ENCODE data around the gene TMEM156.

The TMEM156 gene

DNA sequence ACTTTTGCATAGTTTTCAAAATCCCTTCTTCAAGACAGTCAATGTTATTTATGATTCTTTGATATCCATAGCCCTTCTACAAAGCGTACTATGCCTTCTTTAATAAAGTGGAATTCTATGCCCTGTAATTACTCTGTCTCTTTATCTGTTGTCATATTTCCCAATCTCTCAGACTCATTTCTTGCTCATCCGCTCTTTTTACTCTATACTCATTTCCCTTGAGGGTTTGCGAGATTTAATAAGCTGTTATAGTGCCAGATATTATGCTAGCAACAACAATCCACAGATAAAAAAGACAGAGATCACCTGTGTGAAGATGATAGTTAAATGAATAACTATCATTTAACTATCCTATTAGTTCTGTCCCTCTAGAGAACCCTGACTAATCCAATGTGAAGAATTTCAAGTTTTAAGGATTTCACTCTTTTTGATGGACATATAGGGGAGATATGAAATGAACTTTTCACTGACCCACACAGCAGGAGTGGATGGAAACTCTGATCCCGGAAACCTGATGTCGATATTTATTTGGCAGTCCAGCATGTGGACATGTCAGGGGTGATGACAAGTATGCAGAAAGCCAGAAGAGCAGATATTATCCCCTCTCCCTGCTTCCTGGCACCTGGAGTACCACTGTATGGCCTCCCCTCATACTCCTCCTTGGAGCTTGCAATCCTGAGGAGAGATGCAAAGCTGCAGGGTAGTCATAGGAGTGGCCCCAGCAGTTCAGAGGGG lies 49.7 kb downstream of the TMEM156 start:
- Histone ChIP-seq H2BK5ac (ENCODE audit: low read depth, low read length, poor library complexity, severe bottlenecking) (no peak overlapping the region), H4K91ac (ENCODE audit: low read length) (no peak overlapping the region), H3K36me3 (ENCODE audit: control insufficient read depth in 1 of 2, insufficient read depth in 2 of 2, low read depth in 1 of 2, low read length in 2 of 2) (no peaks in the 10 kb centered on the region), H2BK12ac (ENCODE audit: low read length in 2 of 2) (peak overlapping the region in 1 of 2 experiments; percentile 79), H3K4me1 (ENCODE audit: control insufficient read depth, insufficient read depth, low read depth, low read length) (peaks cover 1% of the 10 kb centered on the region), H3K9me3 (ENCODE audit: control insufficient read depth, low read length) (no peaks in the 10 kb centered on the region), H2BK15ac (ENCODE audit: low read depth, poor library complexity, severe bottlenecking) (no peak overlapping the region), H3K9ac (ENCODE audit: low read length) (no peak overlapping the region), H4K8ac (ENCODE audit: low read length) (no peak overlapping the region), H3K18ac (ENCODE audit: low read depth in 1 of 2, low read length in 2 of 2) (no peak overlapping the region), H2AK5ac (ENCODE audit: low read length, severe bottlenecking) (no peak overlapping the region), H3K27me3 (ENCODE audit: control insufficient read depth in 1 of 2, insufficient read depth in 1 of 2, low read length in 2 of 2) (no peaks in the 10 kb centered on the region), H3K4ac (ENCODE audit: low read depth in 1 of 2, low read length in 2 of 2) (no peak overlapping the region), H2BK120ac (ENCODE audit: low read depth, low read length) (no peak overlapping the region), H2AFZ (ENCODE audit: low read depth, low read length) (no peak overlapping the region), H3K27ac (ENCODE audit: low read length, poor library complexity, severe bottlenecking) (no peak overlapping the region), H3K23ac (ENCODE audit: low read length in 2 of 2) (no peak overlapping the region), H3K79me1 (replicated peaks; ENCODE audit: low read length, poor library complexity, severe bottlenecking) (no peaks in the 10 kb centered on the region), H3K4me2 (ENCODE audit: low read length, poor library complexity, severe bottlenecking) (no peak overlapping the region), H3K14ac (ENCODE audit: low read length in 2 of 2) (no peak overlapping the region), H3K4me3 (ENCODE audit: insufficient read depth in 1 of 2, low read depth in 1 of 2, low read length in 2 of 2) (peak overlapping the region in 1 of 2 experiments; percentile 26)
- DNase-seq: no peak
- WGBS: 92% methylated on average over 3 of the region's 5 CpGs

DNA sequence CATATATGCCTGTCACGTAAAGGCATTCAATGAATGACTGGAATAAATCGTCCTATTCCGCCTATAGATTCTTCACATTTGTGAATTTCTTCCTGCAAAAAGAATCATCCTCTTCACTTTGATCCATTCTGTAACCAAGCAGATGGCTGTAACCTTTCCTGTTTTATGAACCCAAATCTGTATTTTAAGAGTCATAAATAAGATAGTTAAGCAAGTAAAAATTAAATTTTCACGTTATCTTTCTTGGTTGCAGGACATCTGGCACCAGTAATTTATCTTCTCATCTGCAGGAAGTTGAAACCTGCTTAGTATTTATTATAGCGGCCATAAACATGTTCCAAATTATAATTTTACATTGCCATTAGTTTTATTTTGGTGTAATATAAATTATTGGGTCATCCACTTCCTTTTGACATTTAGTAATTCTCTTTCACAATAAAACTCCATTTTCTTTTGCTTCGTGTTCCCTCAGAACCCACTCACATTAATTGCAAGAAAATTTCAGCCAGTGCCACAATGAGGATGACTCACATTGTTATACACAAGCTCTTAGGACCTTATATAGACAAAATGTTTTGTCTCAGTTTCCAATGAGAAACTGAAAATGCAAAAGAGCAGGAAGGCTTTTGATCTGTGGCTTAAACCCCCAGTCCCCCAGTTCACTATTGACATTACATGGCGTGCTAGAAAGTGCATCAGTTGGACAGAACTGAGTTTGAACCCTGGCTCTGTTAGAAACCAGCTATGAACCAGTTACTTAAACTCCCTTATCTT lies 51.1 kb downstream of the TMEM156 start:
- Histone ChIP-seq H4K8ac (ENCODE audit: low read length) (no peak overlapping the region), H3K4me1 (ENCODE audit: control insufficient read depth, insufficient read depth, low read depth, low read length) (peaks cover 1% of the 10 kb centered on the region), H2AK5ac (ENCODE audit: low read length, severe bottlenecking) (no peak overlapping the region), H2BK5ac (ENCODE audit: low read depth, low read length, poor library complexity, severe bottlenecking) (no peak overlapping the region), H4K91ac (ENCODE audit: low read length) (no peak overlapping the region), H3K4ac (ENCODE audit: low read depth in 1 of 2, low read length in 2 of 2) (no peak overlapping the region), H3K14ac (ENCODE audit: low read length in 2 of 2) (no peak overlapping the region), H3K27ac (ENCODE audit: low read length, poor library complexity, severe bottlenecking) (no peak overlapping the region), H3K36me3 (ENCODE audit: control insufficient read depth in 1 of 2, insufficient read depth in 2 of 2, low read depth in 1 of 2, low read length in 2 of 2) (no peaks in the 10 kb centered on the region), H3K9me3 (ENCODE audit: control insufficient read depth, low read length) (no peaks in the 10 kb centered on the region), H2BK12ac (ENCODE audit: low read length in 2 of 2) (no peak overlapping the region), H3K18ac (ENCODE audit: low read depth in 1 of 2, low read length in 2 of 2) (peak overlapping the region in 1 of 2 experiments; percentile 45), H3K27me3 (ENCODE audit: control insufficient read depth in 1 of 2, insufficient read depth in 1 of 2, low read length in 2 of 2) (no peaks in the 10 kb centered on the region), H2AFZ (ENCODE audit: low read depth, low read length) (no peak overlapping the region), H3K9ac (ENCODE audit: low read length) (peak overlapping the region; percentile 50), H3K4me3 (ENCODE audit: insufficient read depth in 1 of 2, low read depth in 1 of 2, low read length in 2 of 2) (no peak overlapping the region), H3K79me1 (replicated peaks; ENCODE audit: low read length, poor library complexity, severe bottlenecking) (no peaks in the 10 kb centered on the region), H2BK120ac (ENCODE audit: low read depth, low read length) (peak overlapping the region; percentile 21), H2BK15ac (ENCODE audit: low read depth, poor library complexity, severe bottlenecking) (no peak overlapping the region), H3K23ac (ENCODE audit: low read length in 2 of 2) (no peak overlapping the region), H3K4me2 (ENCODE audit: low read length, poor library complexity, severe bottlenecking) (no peak overlapping the region)
- 63% methylated on average over 5 of the region's 7 CpGs for WGBS
- peak; percentile 87 for DNase-seq

- DNase-seq: no peak
- Histone ChIP-seq H2AFZ (ENCODE audit: low read depth, low read length) (no peak overlapping the region), H3K4me3 (ENCODE audit: insufficient read depth in 1 of 2, low read depth in 1 of 2, low read length in 2 of 2) (no peak overlapping the region), H3K9ac (ENCODE audit: low read length) (no peak overlapping the region), H2AK5ac (ENCODE audit: low read length, severe bottlenecking) (no peak overlapping the region), H3K4me1 (ENCODE audit: control insufficient read depth, insufficient read depth, low read depth, low read length) (peaks cover 1% of the 10 kb centered on the region), H3K23ac (ENCODE audit: low read length in 2 of 2) (no peak overlapping the region), H3K27ac (ENCODE audit: low read length, poor library complexity, severe bottlenecking) (no peak overlapping the region), H2BK5ac (ENCODE audit: low read depth, low read length, poor library complexity, severe bottlenecking) (no peak overlapping the region), H3K4me2 (ENCODE audit: low read length, poor library complexity, severe bottlenecking) (no peak overlapping the region), H3K18ac (ENCODE audit: low read depth in 1 of 2, low read length in 2 of 2) (no peak overlapping the region), H4K8ac (ENCODE audit: low read length) (no peak overlapping the region), H2BK120ac (ENCODE audit: low read depth, low read length) (no peak overlapping the region), H3K14ac (ENCODE audit: low read length in 2 of 2) (no peak overlapping the region), H2BK12ac (ENCODE audit: low read length in 2 of 2) (no peak overlapping the region), H4K91ac (ENCODE audit: low read length) (no peak overlapping the region), H3K9me3 (ENCODE audit: control insufficient read depth, low read length) (no peaks in the 10 kb centered on the region), H2BK15ac (ENCODE audit: low read depth, poor library complexity, severe bottlenecking) (no peak overlapping the region), H3K27me3 (ENCODE audit: control insufficient read depth in 1 of 2, insufficient read depth in 1 of 2, low read length in 2 of 2) (no peaks in the 10 kb centered on the region), H3K36me3 (ENCODE audit: control insufficient read depth in 1 of 2, insufficient read depth in 2 of 2, low read depth in 1 of 2, low read length in 2 of 2) (no peaks in the 10 kb centered on the region), H3K79me1 (replicated peaks; ENCODE audit: low read length, poor library complexity, severe bottlenecking) (no peaks in the 10 kb centered on the region), H3K4ac (ENCODE audit: low read depth in 1 of 2, low read length in 2 of 2) (no peak overlapping the region)
- WGBS: 93% methylated on average over 3 of the region's 3 CpGs
These were observed 52.5 kb downstream of the TMEM156 start for GRCh38 chr4:38979511-38980230.

DNA sequence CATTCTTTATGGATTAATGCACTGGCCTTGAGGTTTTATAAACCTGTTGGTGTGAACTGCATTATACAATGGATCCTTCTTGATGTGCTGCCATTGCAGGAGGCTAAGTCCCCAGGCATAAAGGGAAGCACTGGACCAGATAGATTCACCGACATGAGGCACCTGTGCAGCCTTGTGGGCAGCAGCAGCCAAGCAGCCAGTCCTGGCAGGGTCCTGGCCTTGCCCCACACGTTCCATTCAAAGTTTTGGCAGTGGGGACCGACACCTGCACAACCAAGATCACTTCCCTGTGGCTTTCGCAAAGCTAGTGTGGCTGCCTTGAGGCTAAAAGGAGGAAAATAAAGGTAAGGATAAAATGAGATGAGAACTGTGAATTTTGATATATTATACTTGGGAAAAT lies 53.1 kb downstream of the TMEM156 start:
- Histone ChIP-seq H3K4me2 (ENCODE audit: low read length, poor library complexity, severe bottlenecking) (no peak overlapping the region), H3K18ac (ENCODE audit: low read depth in 1 of 2, low read length in 2 of 2) (peak overlapping the region; percentile 44 to 63), H3K4me3 (ENCODE audit: insufficient read depth in 1 of 2, low read depth in 1 of 2, low read length in 2 of 2) (no peak overlapping the region), H2BK12ac (ENCODE audit: low read length in 2 of 2) (peak overlapping the region; percentile 15 to 23), H2BK120ac (ENCODE audit: low read depth, low read length) (no peak overlapping the region), H3K14ac (ENCODE audit: low read length in 2 of 2) (no peak overlapping the region), H3K23ac (ENCODE audit: low read length in 2 of 2) (no peak overlapping the region), H3K9ac (ENCODE audit: low read length) (no peak overlapping the region), H3K4me1 (ENCODE audit: control insufficient read depth, insufficient read depth, low read depth, low read length) (peaks cover 1% of the 10 kb centered on the region), H2AFZ (ENCODE audit: low read depth, low read length) (no peak overlapping the region), H3K9me3 (ENCODE audit: control insufficient read depth, low read length) (no peaks in the 10 kb centered on the region), H3K36me3 (ENCODE audit: control insufficient read depth in 1 of 2, insufficient read depth in 2 of 2, low read depth in 1 of 2, low read length in 2 of 2) (no peaks in the 10 kb centered on the region), H2AK5ac (ENCODE audit: low read length, severe bottlenecking) (no peak overlapping the region), H3K79me1 (replicated peaks; ENCODE audit: low read length, poor library complexity, severe bottlenecking) (no peaks in the 10 kb centered on the region), H2BK5ac (ENCODE audit: low read depth, low read length, poor library complexity, severe bottlenecking) (no peak overlapping the region), H3K27ac (ENCODE audit: low read length, poor library complexity, severe bottlenecking) (no peak overlapping the region), H3K4ac (ENCODE audit: low read depth in 1 of 2, low read length in 2 of 2) (no peak overlapping the region), H4K91ac (ENCODE audit: low read length) (no peak overlapping the region), H2BK15ac (ENCODE audit: low read depth, poor library complexity, severe bottlenecking) (no peak overlapping the region), H3K27me3 (ENCODE audit: control insufficient read depth in 1 of 2, insufficient read depth in 1 of 2, low read length in 2 of 2) (no peaks in the 10 kb centered on the region), H4K8ac (ENCODE audit: low read length) (peak overlapping the region; percentile 36)
- 92% methylated on average over 4 of the region's 4 CpGs for WGBS
- no peak for DNase-seq
